Liver (tissue), 9 donors: ENCODE measurements around the gene CCDC30. TPM values are rescaled to one million over a fixed set of nuclear protein-coding genes. Genes with fewer than 3 reads are reported as not detected.

Experiments used
- DNase-seq: peaks from one replicate; pipeline ENCODE4 v3.0.0-alpha.2; 2017; ENCODE audit warnings: low spot score
- H3K27ac ChIP-seq, 2 donors: one replicate each; pipeline ENCODE4 v1.7.0; 2013; ENCODE audit warnings: inconsistent platforms in 2 of 2, low read length in 2 of 2, control low read depth in 1 of 2, low read depth in 1 of 2, mild to moderate bottlenecking in 1 of 2
- H3K27me3 ChIP-seq, 4 donors: one replicate each; pipeline versions ENCODE4 v1.6.1 to v1.7.0; 2013; ENCODE audit warnings: low read length in 3 of 4, inconsistent platforms in 1 of 4, mild to moderate bottlenecking in 1 of 4, moderate library complexity in 1 of 4; ENCODE audit not compliant: control insufficient read depth in 4 of 4, insufficient read depth in 4 of 4
- H3K36me3 ChIP-seq, 4 donors: one replicate each; pipeline versions ENCODE4 v1.6.1 to v1.7.0; 2013; ENCODE audit warnings: low read length in 3 of 4, mild to moderate bottlenecking in 3 of 4, low read depth in 1 of 4, moderate library complexity in 1 of 4; ENCODE audit not compliant: control insufficient read depth in 4 of 4, insufficient read depth in 3 of 4
- H3K4me1 ChIP-seq, 4 donors: one replicate each; pipeline versions ENCODE4 v1.6.1 to v1.7.0; 2013; ENCODE audit warnings: low read length in 3 of 4, mild to moderate bottlenecking in 3 of 4, moderate library complexity in 1 of 4; ENCODE audit not compliant: control insufficient read depth in 4 of 4, insufficient read depth in 4 of 4
- H3K4me3 ChIP-seq, 3 donors: one replicate each; pipeline versions ENCODE4 v1.6.1 to v1.7.0; 2013; ENCODE audit warnings: low read length in 3 of 3, control low read depth in 1 of 3, low read depth in 1 of 3, mild to moderate bottlenecking in 1 of 3
- H3K9ac ChIP-seq, 2 donors: one replicate each; pipeline ENCODE4 v1.7.0; 2013; ENCODE audit warnings: low read length in 2 of 2, mild to moderate bottlenecking in 2 of 2, moderate library complexity in 2 of 2, control low read depth in 1 of 2, low read depth in 1 of 2
- H3K9me3 ChIP-seq, 4 donors: one replicate each; pipeline versions ENCODE4 v1.6.1 to v1.7.0; 2013; ENCODE audit warnings: low read length in 3 of 4; ENCODE audit not compliant: control insufficient read depth in 4 of 4
- CTCF ChIP-seq: fragments of 150-350 bp; IDR thresholded peaks from 2 replicates; pipeline ENCODE4 v1.5.1; 2017; ENCODE audit warnings: improper control_type of control experiment, low read depth, low read length; ENCODE audit not compliant: missing input control
- EGR1 ChIP-seq, 2 donors: IDR thresholded peaks; 2 replicates each; pipeline ENCODE4 v1.6.1; 2016 to 2018; ENCODE audit warnings: antibody characterized with exemption in 2 of 2, low read depth in 2 of 2
- FOXA2 ChIP-seq: IDR thresholded peaks from 2 replicates; pipeline ENCODE4 v1.6.1; 2016; ENCODE audit warnings: antibody characterized with exemption
- GABPA ChIP-seq, 2 donors: IDR thresholded peaks in 1 of 2; conservative IDR thresholded peaks in 1 of 2; 2 replicates each; pipeline ENCODE4 v1.6.1; 2016; ENCODE audit warnings: antibody characterized with exemption in 2 of 2, mild to moderate bottlenecking in 1 of 2, moderate library complexity in 1 of 2
- HNF4A ChIP-seq, 2 donors: conservative IDR thresholded peaks; 2 replicates each; pipeline ENCODE4 v1.6.1; 2016; ENCODE audit warnings: antibody characterized with exemption in 2 of 2, mild to moderate bottlenecking in 2 of 2
- HNF4G ChIP-seq: IDR thresholded peaks from 2 replicates; pipeline ENCODE4 v1.6.1; 2016; ENCODE audit warnings: antibody characterized with exemption
- JUND ChIP-seq, 2 donors: IDR thresholded peaks; 2 replicates each; pipeline ENCODE4 v1.6.1; 2016; ENCODE audit warnings: antibody characterized with exemption in 2 of 2
- NR2F2 ChIP-seq: IDR thresholded peaks from 2 replicates; pipeline ENCODE4 v1.6.1; 2016; ENCODE audit warnings: antibody characterized with exemption
- RAD21 ChIP-seq, 2 donors: IDR thresholded peaks; 2 replicates each; pipeline ENCODE4 v1.6.1; 2016; ENCODE audit warnings: antibody characterized with exemption in 2 of 2, mild to moderate bottlenecking in 2 of 2
- REST ChIP-seq: IDR thresholded peaks from 2 replicates; pipeline ENCODE4 v1.6.1; 2016; ENCODE audit warnings: antibody characterized with exemption, mild to moderate bottlenecking
- RXRA ChIP-seq, 2 donors: IDR thresholded peaks; 2 replicates each; pipeline ENCODE4 v1.6.1; 2017 to 2018; ENCODE audit warnings: antibody characterized with exemption in 2 of 2, mild to moderate bottlenecking in 1 of 2
- SP1 ChIP-seq: IDR thresholded peaks from 2 replicates; pipeline ENCODE4 v1.6.1; 2018; ENCODE audit warnings: antibody characterized with exemption, mild to moderate bottlenecking
- TAF1 ChIP-seq: conservative IDR thresholded peaks from 2 replicates; pipeline ENCODE4 v1.6.1; 2016; ENCODE audit warnings: antibody characterized with exemption, mild to moderate bottlenecking
- YY1 ChIP-seq: IDR thresholded peaks from 2 replicates; pipeline ENCODE4 v1.6.1; 2016; ENCODE audit warnings: antibody characterized with exemption, mild to moderate bottlenecking
- WGBS: extraction: QIAGEN DNeasy Blood & Tissue Kit; methylation state at CpG from one replicate; pipeline ENCODE4 v1.1.7; 2013; 5-methylcytosine and 5-hydroxymethylcytosine counted together
- polyA plus RNA-seq, 2 donors: library from polyadenylated mRNA; stranded (reverse) in 1 of 2; unstranded in 1 of 2; fragments of 200-250 nt in 1 of 2; fragments of >200 nt in 1 of 2; fragmentation: Nextera tagmentation in 1 of 2; extraction: Ambion mirVana in 1 of 2; gene quantifications; one replicate each; pipeline versions ENCODE4 v1.2.1 to v1.2.3, GENCODE V29; 2013 to 2015
- total RNA-seq, 2 donors: library from RNA; depleted of rRNA; stranded (reverse); fragments of >200 nt; gene quantifications; one replicate each; pipeline ENCODE4 v1.2.3, GENCODE V29; 2014
- TF ChIP-seq, protein P1 (sequence below): IDR thresholded peaks from 2 replicates; pipeline ENCODE4 v1.6.1; 2016; ENCODE audit warnings: antibody characterized with exemption
- TF ChIP-seq, protein P2 (sequence below): IDR thresholded peaks from 2 replicates; pipeline ENCODE4 v1.6.1; 2016; ENCODE audit warnings: antibody characterized with exemption
- donor health status: healthy.
- donor health status: healthy.
- donor health status: healthy.
- donor health status: healthy.
- donor health status: healthy.

The CCDC30 gene
- total and polyA plus RNA-seq, 4 donors, result 0.07 to 2.0 (median 1.3) TPM

DNA sequence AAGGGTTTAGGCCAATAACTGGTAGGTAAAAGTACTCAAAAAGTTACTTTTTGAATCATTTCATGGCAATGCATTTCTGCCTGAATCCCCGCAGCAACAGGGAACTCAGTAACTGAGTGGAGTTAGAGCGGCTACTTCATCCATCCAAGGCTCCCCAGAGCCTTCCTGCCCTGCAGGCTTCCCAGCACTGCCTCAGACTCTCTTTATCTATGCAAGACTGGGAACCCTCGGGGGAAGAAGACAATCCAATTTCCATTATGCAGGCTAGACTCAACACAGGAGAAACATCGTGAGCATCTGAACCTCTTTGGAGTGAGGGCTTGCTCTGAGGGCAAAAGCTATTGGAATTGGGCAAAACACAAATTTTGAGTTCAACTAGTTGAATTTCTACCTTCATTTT lies 30.4 kb upstream of the CCDC30 start:
- Histone ChIP-seq H3K27ac (no peak overlapping the region), H3K36me3 (peaks cover 0 to 4% (median 3%) of the 10 kb centered on the region in 4 donors), H3K9me3 (no peaks in the 10 kb centered on the region), H3K4me1 (peaks cover 0 to 17% (median 16%) of the 10 kb centered on the region in 4 donors), H3K9ac (no peak overlapping the region), H3K27me3 (no peaks in the 10 kb centered on the region), H3K4me3 (no peak overlapping the region)
- TF ChIP-seq CTCF, result no peak
- TF ChIP-seq GABPA (IDR thresholded peaks at IDR 0.05 in 1 of 2, conservative IDR thresholded peaks at IDR 0.05 in 1 of 2), result no peak
- TF ChIP-seq HNF4G, result no peak
- TF ChIP-seq TAF1, result no peak
- no peak for TF ChIP-seq NR2F2
- no peak for TF ChIP-seq YY1
- no peak for TF ChIP-seq REST
- TF ChIP-seq EGR1 (IDR thresholded peaks at IDR 0.05; ENCODE audit: low read depth in 2 of 2), result no peak
- TF ChIP-seq FOXA2, result no peak
- no peak for DNase-seq
- 95% methylated on average over 4 of the region's 4 CpGs for WGBS

DNA sequence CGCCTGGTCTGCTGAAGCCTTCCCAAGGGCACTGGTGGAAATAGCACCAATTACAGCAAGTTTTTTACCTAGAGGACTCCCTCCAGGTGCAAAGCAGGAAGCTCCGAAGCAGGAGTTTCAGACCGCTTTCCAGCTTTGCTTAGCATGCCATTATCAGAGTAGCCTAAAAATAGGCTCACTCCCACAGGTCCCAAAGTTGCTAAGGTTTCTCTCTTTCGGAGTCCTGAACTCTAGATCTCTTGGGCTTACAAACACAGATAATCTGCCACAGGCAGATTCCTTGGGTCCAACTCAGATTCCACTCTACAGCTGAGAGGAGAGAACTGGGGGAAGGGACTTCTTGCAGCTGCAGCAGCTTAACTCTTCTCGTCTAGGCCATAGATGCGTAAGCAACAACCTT lies 29.7 kb upstream of the CCDC30 start:
- Histone ChIP-seq H3K27ac (no peak overlapping the region), H3K36me3 (peaks cover 0 to 4% (median 3%) of the 10 kb centered on the region in 4 donors), H3K27me3 (no peaks in the 10 kb centered on the region), H3K4me3 (no peak overlapping the region), H3K9ac (no peak overlapping the region), H3K4me1 (peaks cover 0 to 17% (median 16%) of the 10 kb centered on the region in 4 donors), H3K9me3 (no peaks in the 10 kb centered on the region)
- DNase-seq, result no peak
- 94% methylated on average over 6 of the region's 6 CpGs for WGBS
- TF ChIP-seq YY1 (no peak), NR2F2 (no peak), EGR1 (IDR thresholded peaks at IDR 0.05; ENCODE audit: low read depth in 2 of 2) (no peak), JUND (IDR thresholded peaks at IDR 0.05) (no peak), HNF4A (conservative IDR thresholded peaks at IDR 0.05) (no peak), CTCF (no peak), RXRA (IDR thresholded peaks at IDR 0.05) (no peak), GABPA (IDR thresholded peaks at IDR 0.05 in 1 of 2, conservative IDR thresholded peaks at IDR 0.05 in 1 of 2) (no peak), REST (no peak), FOXA2 (no peak), RAD21 (IDR thresholded peaks at IDR 0.05) (no peak), SP1 (no peak)
- TF ChIP-seq, protein P1, sequence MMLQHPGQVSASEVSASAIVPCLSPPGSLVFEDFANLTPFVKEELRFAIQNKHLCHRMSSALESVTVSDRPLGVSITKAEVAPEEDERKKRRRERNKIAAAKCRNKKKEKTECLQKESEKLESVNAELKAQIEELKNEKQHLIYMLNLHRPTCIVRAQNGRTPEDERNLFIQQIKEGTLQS, result no peak
- TF ChIP-seq, protein P2, sequence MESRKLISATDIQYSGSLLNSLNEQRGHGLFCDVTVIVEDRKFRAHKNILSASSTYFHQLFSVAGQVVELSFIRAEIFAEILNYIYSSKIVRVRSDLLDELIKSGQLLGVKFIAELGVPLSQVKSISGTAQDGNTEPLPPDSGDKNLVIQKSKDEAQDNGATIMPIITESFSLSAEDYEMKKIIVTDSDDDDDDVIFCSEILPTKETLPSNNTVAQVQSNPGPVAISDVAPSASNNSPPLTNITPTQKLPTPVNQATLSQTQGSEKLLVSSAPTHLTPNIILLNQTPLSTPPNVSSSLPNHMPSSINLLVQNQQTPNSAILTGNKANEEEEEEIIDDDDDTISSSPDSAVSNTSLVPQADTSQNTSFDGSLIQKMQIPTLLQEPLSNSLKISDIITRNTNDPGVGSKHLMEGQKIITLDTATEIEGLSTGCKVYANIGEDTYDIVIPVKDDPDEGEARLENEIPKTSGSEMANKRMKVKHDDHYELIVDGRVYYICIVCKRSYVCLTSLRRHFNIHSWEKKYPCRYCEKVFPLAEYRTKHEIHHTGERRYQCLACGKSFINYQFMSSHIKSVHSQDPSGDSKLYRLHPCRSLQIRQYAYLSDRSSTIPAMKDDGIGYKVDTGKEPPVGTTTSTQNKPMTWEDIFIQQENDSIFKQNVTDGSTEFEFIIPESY, result no peak
